ENCODE results near the gene PDZRN3.
A peak's percentile ranks its signal among the peaks of the same experiment; 100 is the strongest.

The PDZRN3 gene

GRCh38 chr3:73521734-73522336 is 102.9 kb downstream of the PDZRN3 start:
- in situ Hi-C loops (cut with HindIII; ENCODE audit: low sequenced_read_pairs): no loop called here
- DNase-seq (ENCODE audit: low read depth, low spot score): no peak
- H3K4me3 ChIP-seq (ENCODE audit: low read depth, low read length): no peak overlapping the region
- no peak for TF ChIP-seq CTCF (IDR thresholded peaks at IDR 0.05; ENCODE audit: low read depth, low read length)

- in situ Hi-C loops (cut with HindIII; ENCODE audit: low sequenced_read_pairs): no loop called here
- no peak overlapping the region for H3K4me3 ChIP-seq (ENCODE audit: low read depth, low read length)
- no peak for TF ChIP-seq CTCF (IDR thresholded peaks at IDR 0.05; ENCODE audit: low read depth, low read length)
- DNase-seq (ENCODE audit: low read depth, low spot score): no peak
These were observed 103.7 kb downstream of the PDZRN3 start for GRCh38 chr3:73520931-73521461.

- DNase-seq (ENCODE audit: low read depth, low spot score): no peak
- H3K4me3 ChIP-seq (ENCODE audit: low read depth, low read length): no peak overlapping the region
- no peak for TF ChIP-seq CTCF (IDR thresholded peaks at IDR 0.05; ENCODE audit: low read depth, low read length)
- in situ Hi-C loops (cut with HindIII; ENCODE audit: low sequenced_read_pairs): no loop called here
These were observed 108.1 kb downstream of the PDZRN3 start for GRCh38 chr3:73516631-73517030.

- in situ Hi-C loops (cut with HindIII; ENCODE audit: low sequenced_read_pairs): no loop called here
- H3K4me3 ChIP-seq (ENCODE audit: low read depth, low read length): no peak overlapping the region
- no peak for TF ChIP-seq CTCF (IDR thresholded peaks at IDR 0.05; ENCODE audit: low read depth, low read length)
- DNase-seq (ENCODE audit: low read depth, low spot score): no peak
These were observed 111.5 kb downstream of the PDZRN3 start for GRCh38 chr3:73513260-73513659.

- in situ Hi-C loops (cut with HindIII; ENCODE audit: low sequenced_read_pairs): no loop called here
- H3K4me3 ChIP-seq (ENCODE audit: low read depth, low read length): no peak overlapping the region
- peak; percentile 20 for DNase-seq (ENCODE audit: low read depth, low spot score)
- TF ChIP-seq CTCF (IDR thresholded peaks at IDR 0.05; ENCODE audit: low read depth, low read length): no peak
These were observed 112.9 kb downstream of the PDZRN3 start for GRCh38 chr3:73511571-73512525.

DNA sequence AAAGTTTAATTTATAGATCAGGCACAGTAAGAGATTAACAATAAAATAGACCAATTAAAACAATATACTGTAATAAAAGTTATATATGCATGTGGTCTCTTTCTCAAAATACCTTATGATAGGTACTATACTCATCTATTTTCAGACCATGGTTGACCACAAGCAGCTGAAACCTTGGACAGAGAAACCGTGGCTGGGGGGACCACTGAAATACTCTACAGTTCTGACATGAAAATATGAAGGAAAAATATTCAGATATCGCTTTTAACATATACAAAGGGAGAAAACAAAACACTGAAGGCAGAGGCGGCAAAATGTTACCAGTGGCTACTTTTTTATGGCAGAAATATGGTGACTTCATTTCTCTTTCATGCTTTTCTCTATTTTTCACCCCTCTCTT is 114.0 kb downstream of the PDZRN3 start:
- H3K4me3 ChIP-seq (ENCODE audit: low read depth, low read length): no peak overlapping the region
- DNase-seq (ENCODE audit: low read depth, low spot score): no peak
- in situ Hi-C loops (cut with HindIII; ENCODE audit: low sequenced_read_pairs): no loop called here
- TF ChIP-seq CTCF (IDR thresholded peaks at IDR 0.05; ENCODE audit: low read depth, low read length): no peak
